NCI-H2081 (cell line): Measurements from ENCODE around the gene CRYL1.
"Not testable (repeated sequence)": the region's sequence is repeated elsewhere in the genome, so short reads cannot be mapped to it uniquely, and the experiment has no call there.

Source experiments
- DNase-seq, 2 experiments: peaks; one replicate each; lab custom pipeline; 2025; lab: John Stamatoyannopoulos, UW

CRYL1 gene

GRCh38 chr13:20448470-20448869, 77.2 kb downstream of the CRYL1 start:
- no peak for DNase-seq

- DNase-seq, result no peak
Observed at GRCh38 chr13:20446900-20447299, 78.8 kb downstream of the CRYL1 start.

- no peak for DNase-seq
Observed at GRCh38 chr13:20446405-20446804, 79.3 kb downstream of the CRYL1 start.

GRCh38 chr13:20442798-20443381, 82.8 kb downstream of the CRYL1 start:
- DNase-seq, result no peak

DNA sequence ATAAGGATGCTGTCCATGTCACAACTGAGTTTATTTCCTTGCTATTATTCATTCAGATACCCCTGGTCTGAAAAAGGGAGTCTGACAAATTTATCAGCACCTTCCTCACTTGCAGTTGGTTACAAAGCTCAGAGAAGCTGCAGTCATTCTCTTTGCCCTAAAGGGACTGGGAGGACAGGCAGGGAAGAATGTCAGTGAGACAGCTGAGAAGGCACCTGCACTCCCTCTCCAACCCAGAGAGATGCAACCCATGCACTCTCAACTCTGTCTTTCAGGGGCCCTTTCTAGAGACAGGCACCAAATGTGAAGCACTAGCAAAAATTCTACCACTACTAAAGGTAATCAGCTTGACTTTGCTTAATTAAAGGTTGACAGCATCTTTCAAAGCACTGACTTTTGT, 83.3 kb downstream of the CRYL1 start:
- no peak for DNase-seq

DNA sequence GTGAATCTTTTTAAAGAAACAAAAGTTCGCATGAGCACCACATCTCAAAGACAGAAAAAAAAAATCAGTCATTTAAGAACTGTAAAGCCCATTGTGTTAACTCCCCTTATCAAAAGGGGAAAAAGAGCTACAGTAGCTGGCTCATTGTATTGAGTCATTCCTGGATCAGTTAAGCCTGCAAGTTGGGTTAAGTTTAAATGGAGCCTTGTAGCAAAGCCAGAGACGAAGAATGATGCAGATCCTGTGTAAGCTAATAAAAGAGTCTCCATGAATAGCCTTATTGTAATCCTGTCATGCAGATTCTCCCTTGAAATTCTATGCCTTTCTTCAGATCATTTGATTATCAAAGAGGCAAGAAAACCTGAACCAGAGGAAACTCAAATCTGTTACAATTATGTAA, 83.8 kb downstream of the CRYL1 start:
- DNase-seq, result no peak

GRCh38 chr13:20441056-20441455, 84.6 kb downstream of the CRYL1 start:
- DNase-seq, result no peak

- no peak for DNase-seq
Observed at GRCh38 chr13:20439261-20439660, 86.4 kb downstream of the CRYL1 start.

DNA sequence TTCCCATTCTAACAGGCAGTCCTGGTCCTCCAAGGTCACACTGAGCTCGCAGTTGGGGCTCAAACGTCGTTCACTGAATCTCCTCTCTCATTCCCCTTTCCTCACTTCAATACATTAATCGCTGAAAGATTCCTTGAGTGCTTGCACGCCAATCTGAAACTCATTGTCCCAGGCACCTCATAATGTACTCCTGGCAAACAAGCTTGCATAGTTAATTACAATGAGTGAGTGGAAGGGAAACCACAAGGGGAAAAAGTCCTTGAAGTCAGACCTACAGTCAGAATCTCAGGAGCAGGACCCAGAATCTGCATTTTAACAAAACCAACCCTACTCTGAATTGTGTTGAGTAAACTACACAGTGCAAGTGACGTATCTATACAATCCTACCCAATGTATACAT, 86.9 kb downstream of the CRYL1 start:
- DNase-seq, result no peak

DNA sequence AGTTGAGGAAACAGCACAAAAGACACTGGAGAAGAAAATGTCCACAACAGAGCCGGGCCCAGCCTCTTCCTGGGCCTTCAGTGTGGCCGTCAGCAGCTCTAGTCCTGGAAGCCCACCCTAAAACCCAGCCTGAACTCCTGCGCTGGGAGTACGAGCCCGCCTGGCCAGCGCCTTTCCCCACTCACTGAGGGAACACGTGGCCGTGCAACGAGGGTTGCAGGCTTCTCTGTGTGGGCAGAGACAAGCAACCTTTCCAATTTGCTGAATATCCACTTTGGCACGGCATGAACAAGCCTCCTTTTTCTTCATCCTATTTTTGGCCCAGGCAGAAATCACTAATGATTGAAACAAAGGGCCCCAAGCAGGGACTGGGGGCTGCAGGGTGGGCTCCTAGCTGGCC, 89.2 kb downstream of the CRYL1 start:
- DNase-seq, result no peak

DNA sequence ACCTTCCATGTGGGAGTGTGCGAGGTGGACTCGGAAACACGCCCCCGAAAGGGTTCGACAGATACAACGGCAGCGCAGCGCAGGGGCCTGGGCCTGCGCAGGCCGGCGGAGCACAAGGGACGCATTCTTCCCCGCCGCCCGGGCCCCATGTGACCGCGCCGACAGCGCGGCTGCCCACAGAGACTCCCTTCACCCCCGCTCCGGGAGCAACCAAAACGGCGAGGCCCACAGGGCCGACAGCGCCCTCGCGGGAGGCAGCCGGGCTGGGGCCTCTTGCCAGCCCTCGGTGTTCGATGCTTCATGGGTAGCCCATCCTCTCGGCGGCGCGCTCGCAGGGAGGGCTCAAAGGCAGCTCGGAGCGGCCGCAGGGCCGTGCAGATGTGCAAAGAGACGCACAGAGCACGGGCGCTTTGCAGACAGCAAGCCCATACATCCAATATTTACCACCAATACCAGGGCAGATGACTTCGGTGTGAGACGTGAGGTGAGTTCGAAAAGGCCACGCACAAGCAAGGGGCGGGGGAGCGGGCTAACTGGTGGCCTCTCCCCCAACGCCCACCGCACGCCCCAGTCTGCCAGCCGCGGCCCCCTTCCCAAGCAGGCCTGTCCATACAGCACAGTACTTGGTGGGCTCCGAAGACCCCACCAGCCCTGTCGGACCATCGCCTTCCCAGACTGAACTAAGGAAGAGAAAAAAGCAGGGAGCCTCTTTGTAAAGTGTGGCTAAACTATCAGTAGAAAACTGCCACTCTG, 89.9 kb downstream of the CRYL1 start:
- no peak for DNase-seq

- DNase-seq, result not testable (repeated sequence)
Observed at GRCh38 chr13:20434210-20434609, 91.4 kb downstream of the CRYL1 start.

DNA sequence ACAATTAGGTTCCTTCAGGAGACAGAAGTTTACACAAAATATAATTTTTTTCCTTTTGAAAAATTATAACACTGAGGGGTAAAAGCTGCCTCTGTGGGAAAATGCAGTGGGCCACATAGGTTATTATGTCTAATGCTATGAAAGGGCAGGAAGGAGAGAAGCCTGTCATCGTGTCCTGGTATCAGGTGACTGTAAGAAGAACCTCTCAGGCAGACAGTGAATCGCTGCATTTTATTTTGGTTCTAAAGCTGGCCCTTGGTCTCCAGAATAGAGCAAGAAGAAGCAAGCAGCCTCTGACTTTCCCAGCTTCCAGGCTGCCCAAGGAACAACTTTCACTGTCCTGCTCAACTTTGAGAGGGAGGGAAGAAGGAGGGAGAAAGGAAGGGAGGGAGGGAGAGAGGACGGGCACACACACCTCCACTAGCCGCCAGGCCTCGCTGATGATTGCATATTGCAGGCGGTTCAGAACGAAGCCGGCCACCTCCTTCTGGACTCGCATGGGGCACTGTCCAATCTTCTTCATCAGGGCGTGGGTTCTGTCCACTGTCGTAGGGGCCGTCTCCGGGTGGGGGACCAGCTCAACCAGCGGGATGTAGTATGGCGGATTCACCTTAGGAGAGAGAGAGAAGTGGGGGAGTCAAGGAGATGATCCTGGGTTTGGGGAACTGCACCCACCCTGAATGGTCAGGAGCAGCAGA, 93.8 kb downstream of the CRYL1 start:
- DNase-seq, result no peak

DNA sequence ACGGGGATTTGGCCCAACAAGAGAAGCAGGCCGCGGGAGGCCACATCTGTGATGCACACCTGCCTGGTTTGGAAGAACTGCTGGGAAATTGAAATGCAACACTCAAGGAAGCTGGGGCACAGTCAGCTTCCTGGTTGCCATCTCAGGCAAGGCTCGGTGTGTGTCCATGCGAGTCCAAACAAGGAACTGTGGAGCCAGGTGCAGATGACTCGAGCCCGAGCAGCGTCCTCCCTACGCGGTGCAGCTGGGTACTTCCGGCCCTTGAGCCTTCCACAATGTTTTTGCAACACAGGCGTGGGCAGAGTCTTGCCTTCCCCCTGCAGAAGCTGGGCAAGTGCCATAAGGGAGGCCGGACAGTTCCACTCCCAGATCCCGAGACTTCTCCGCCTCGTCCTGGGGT, 94.6 kb downstream of the CRYL1 start:
- DNase-seq, result no peak

GRCh38 chr13:20430296-20430695, 95.4 kb downstream of the CRYL1 start:
- no peak for DNase-seq

GRCh38 chr13:20429682-20430081, 96.0 kb downstream of the CRYL1 start:
- no peak for DNase-seq

DNA sequence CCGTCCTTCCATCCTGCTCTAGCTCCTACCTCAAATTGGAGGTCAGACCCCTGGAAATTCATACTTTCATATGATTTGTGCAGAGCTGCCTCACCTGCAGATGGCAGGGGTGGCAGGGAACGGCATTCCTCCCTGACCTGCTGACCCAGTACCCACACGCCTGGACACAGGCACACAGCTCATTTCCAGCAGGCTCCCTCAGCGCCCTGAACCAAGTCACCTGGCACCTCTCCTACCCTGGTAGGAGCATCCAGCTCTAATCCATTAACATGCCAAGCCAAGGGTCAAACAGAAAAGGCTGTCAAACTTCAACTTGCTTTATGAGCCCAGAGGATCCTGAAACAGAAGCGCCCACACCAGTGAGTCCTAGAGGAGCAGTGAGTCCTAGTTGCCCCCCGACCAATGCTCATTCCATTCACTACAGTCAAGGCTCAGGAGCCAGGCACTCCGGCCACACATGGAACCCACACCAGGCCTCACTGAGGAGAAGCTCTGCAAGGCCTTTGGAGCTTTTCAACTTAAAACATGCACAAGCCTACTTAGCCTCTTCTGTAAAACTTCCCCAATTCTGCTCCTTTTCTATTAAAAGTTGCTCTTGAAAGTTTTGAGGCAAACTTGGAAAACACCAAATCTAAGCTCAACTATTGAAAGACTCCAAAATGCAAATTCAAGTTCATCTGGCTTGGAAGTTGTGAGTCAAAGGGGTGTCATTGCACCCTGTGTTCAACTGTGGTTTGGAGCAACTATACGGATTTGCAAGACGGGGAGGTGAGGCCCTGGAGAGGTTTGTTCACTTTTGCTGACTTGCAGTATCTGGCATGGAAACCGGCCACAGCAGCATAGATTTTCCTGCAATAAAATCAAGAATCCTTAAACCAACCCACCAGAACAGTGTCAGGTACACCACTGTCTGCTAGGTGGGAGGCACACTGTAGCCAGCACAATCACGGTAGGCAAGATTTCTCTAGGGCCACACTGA, 96.7 kb downstream of the CRYL1 start:
- DNase-seq, result no peak

GRCh38 chr13:20426766-20427448, 98.8 kb downstream of the CRYL1 start:
- DNase-seq, result no peak

- DNase-seq, result no peak
Observed at GRCh38 chr13:20425819-20426219, 99.8 kb downstream of the CRYL1 start.

- DNase-seq, result no peak
Observed at GRCh38 chr13:20424949-20425348, 100.7 kb downstream of the CRYL1 start.

DNA sequence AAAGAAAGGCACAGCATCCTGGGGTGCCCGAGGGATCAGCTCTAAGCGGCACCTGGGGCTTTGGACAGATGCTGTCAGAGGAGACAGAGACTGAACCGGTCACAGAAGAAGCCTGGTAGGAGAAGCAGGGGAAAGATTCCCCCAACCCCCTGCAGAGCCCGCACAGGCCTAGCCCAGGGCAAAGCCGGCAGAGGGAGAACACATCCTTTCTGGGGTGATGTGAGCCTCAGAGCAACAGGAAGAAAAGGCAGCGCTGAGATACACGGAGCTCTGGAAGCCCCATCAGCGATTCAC, 101.2 kb downstream of the CRYL1 start:
- DNase-seq, result no peak

- no peak for DNase-seq
Observed at GRCh38 chr13:20422362-20422761, 103.3 kb downstream of the CRYL1 start.
